COLO829 (cell line): Measurements from ENCODE around the gene SYT8.

Experiments used
- DNase-seq: peaks from one replicate; pipeline ENCODE4 v3.0.0; 2012; ENCODE audit warnings: low spot score

The SYT8 gene

GRCh38 chr11:1845561-1846452 is 11.0 kb downstream of the SYT8 start:
- no peak for DNase-seq

GRCh38 chr11:1846453-1846932 is 11.7 kb downstream of the SYT8 start:
- no peak for DNase-seq

- DNase-seq: no peak
Observed at GRCh38 chr11:1847006-1847735, 12.4 kb downstream of the SYT8 start.

- no peak for DNase-seq
Observed at GRCh38 chr11:1847926-1848639, 13.3 kb downstream of the SYT8 start.

- no peak for DNase-seq
Observed at GRCh38 chr11:1848640-1849430, 14.0 kb downstream of the SYT8 start.

- DNase-seq: no peak
Observed at GRCh38 chr11:1851468-1852180, 16.8 kb downstream of the SYT8 start.

GRCh38 chr11:1852271-1852876 is 17.6 kb downstream of the SYT8 start:
- DNase-seq: no peak

GRCh38 chr11:1852877-1853276 is 18.1 kb downstream of the SYT8 start, which contains the start of gene LSP1:
TSS of gene LSP1 (plus strand) at chr11:1853084. CDS start at chr11:1853145, 61 bp downstream.
- no peak for DNase-seq

- no peak for DNase-seq
Observed at GRCh38 chr11:1853376-1854131, 18.8 kb downstream of the SYT8 start.

GRCh38 chr11:1854132-1854948 is 19.6 kb downstream of the SYT8 start:
- DNase-seq: no peak

GRCh38 chr11:1854949-1855885 is 20.4 kb downstream of the SYT8 start:
- DNase-seq: no peak

- no peak for DNase-seq
Observed at GRCh38 chr11:1855886-1856265, 21.1 kb downstream of the SYT8 start.

- DNase-seq: no peak
Observed at GRCh38 chr11:1856306-1857005, 21.7 kb downstream of the SYT8 start.

GRCh38 chr11:1857064-1857463 is 22.3 kb downstream of the SYT8 start:
- DNase-seq: no peak

- no peak for DNase-seq
Observed at GRCh38 chr11:1858154-1858553, 23.4 kb downstream of the SYT8 start.

GRCh38 chr11:1858576-1858975 is 23.8 kb downstream of the SYT8 start:
- DNase-seq: no peak

- DNase-seq: no peak
Observed at GRCh38 chr11:1859004-1859403, 24.2 kb downstream of the SYT8 start.
